Measurements from ENCODE around the gene DOK5. TPM values are rescaled to one million over a fixed set of nuclear protein-coding genes. Genes with fewer than 3 reads are reported as not detected.

Gene DOK5
- total and polyA plus RNA-seq, 2 of the 4 experiments (the other 2 are of a cell fraction), result 2.8 to 3.9 TPM

DNA sequence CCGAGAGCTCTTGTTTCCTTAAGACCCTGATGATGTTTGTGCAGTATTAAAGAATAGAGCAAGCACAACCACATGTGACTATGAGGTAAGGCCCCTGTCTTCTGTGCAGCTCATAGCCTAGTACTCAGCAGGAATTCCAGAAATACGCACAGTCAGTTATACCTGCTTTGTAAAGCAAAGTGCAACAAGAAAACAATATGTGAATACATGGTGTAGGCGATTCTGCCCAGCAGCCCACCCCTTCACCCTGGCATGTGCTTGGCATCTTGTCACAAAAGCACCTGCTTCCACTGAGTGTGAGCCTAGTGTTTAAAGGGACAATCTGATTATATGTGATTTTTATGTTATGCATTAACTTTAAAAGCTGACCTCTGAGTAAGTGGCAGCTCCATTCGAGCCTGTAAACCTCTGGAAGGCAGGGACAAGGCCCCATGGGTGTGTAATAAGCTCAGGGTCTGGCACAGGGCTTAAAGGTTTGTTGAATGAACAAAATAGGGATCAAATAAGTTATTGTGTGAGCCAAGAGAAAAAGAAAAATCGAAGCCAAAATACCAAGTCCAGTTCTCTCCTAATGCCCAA, 148.7 kb downstream of the DOK5 start:
- intact Hi-C loops (cut with micrococcal nuclease), result no loop called here
- no peak overlapping the region for H2AK9ac ChIP-seq (replicated peaks; ENCODE audit: low read depth, low read length, poor library complexity)
- no peaks in the 10 kb centered on the region for H3K79me1 ChIP-seq (ENCODE audit: low read depth in 1 of 2, low read length in 2 of 2)
- H3K9ac ChIP-seq (ENCODE audit: low read depth, low read length), result no peak overlapping the region
- H3K36me3 ChIP-seq (ENCODE audit: control insufficient read depth, insufficient read depth, low read length), result no peaks in the 10 kb centered on the region
- H3K27me3 ChIP-seq (ENCODE audit: control insufficient read depth, insufficient read depth, low read length), result no peaks in the 10 kb centered on the region
- no peak for TF ChIP-seq NFE2L2 (IDR thresholded peaks at IDR 0.05; ENCODE audit: low read depth, low read length)
- TF ChIP-seq CTCF (conservative IDR thresholded peaks at IDR 0.05; ENCODE audit: low read depth, low read length), result no peak
- in situ Hi-C loops (cut with MboI; ENCODE audit: low sequenced_read_pairs), result no loop called here
- no peak overlapping the region for H2BK5ac ChIP-seq (ENCODE audit: low read depth, low read length, poor library complexity, severe bottlenecking)
- no peaks in the 10 kb centered on the region for H3K9me1 ChIP-seq (ENCODE audit: insufficient read depth, low read length)
- DNase-seq, result no peak
- H3K4me2 ChIP-seq (ENCODE audit: low read depth, low read length), result no peak overlapping the region
- H4K5ac ChIP-seq (ENCODE audit: low read depth, low read length), result no peak overlapping the region
- WGBS, 2 experiments (ENCODE audit: extremely low coverage in 2 of 2, insufficient read length in 1 of 2), result no CpG with 5 or more reads among the region's 5 CpGs
- ChIA-PET CTCF (no interaction called here), POLR2A (ENCODE audit: unreplicated experiment) (no interaction called here)
- no peak overlapping the region for H2BK15ac ChIP-seq (ENCODE audit: low read depth, low read length)
- BruUV-seq (replicated peaks), result no TSS peak
- H2AK5ac ChIP-seq (ENCODE audit: low read depth, low read length), result no peak overlapping the region
- H4K20me1 ChIP-seq (ENCODE audit: insufficient read depth, low read length), result no peaks in the 10 kb centered on the region
- no peak overlapping the region for H3K27ac ChIP-seq (ENCODE audit: insufficient read depth, low read length)
- H2BK20ac ChIP-seq (ENCODE audit: low read depth, low read length), result no peak overlapping the region
- no peak overlapping the region for H3K23ac ChIP-seq (ENCODE audit: low read depth, low read length)
- no peaks in the 10 kb centered on the region; the same call in 1 of the 2 replicates for H3K4me1 ChIP-seq (ENCODE audit: control insufficient read depth, insufficient read depth, low read length)
- no peak for ATAC-seq (ENCODE audit: low read depth)
- H3K4me3 ChIP-seq (ENCODE audit: insufficient read depth, low read depth, low read length), result no peak overlapping the region
- H3K14ac ChIP-seq (replicated peaks; ENCODE audit: low read depth, low read length), result no peak overlapping the region
- H4K8ac ChIP-seq (ENCODE audit: low read depth in 2 of 2, low read length in 2 of 2), result no peak overlapping the region
- dilution Hi-C loops (cut with HindIII; ENCODE audit: low sequenced_read_pairs, unreplicated experiment), result no loop called here
- H2AFZ ChIP-seq (replicated peaks; ENCODE audit: low read length, poor library complexity), result no peak overlapping the region
- no peaks in the 10 kb centered on the region for H3K9me3 ChIP-seq (ENCODE audit: control insufficient read depth, insufficient read depth, low read length)
- no peak overlapping the region for H2BK120ac ChIP-seq (ENCODE audit: low read depth, low read length)
- H3K4ac ChIP-seq (ENCODE audit: low read depth, low read length), result no peak overlapping the region
- H3K56ac ChIP-seq (ENCODE audit: extremely low read depth, insufficient read depth, low read length), result no peak overlapping the region
- no peak overlapping the region for H3K18ac ChIP-seq (ENCODE audit: low read depth, low read length)
- H4K91ac ChIP-seq (ENCODE audit: insufficient read depth, low read depth, low read length), result no peak overlapping the region
